Heart left ventricle (tissue), 13 donors: ENCODE results near the gene HDAC8.

Experiments
- POLR2A ChIP-seq, 2 donors: fragments of 450-650 bp; IDR thresholded peaks; one replicate each; pipeline ENCODE4 v1.6.1; 2017; ENCODE audit warnings: antibody characterized with exemption in 2 of 2, mild to moderate bottlenecking in 2 of 2, moderate library complexity in 2 of 2
- TF ChIP-seq, protein P1 (sequence below), 12 donors: fragments of 200-600 bp; sonication (generic) in 4 of 12; IDR thresholded peaks; one replicate each; pipeline versions ENCODE4 v1.5.0 to v1.8.0; 2018 to 2022; ENCODE audit warnings: antibody characterized with exemption in 12 of 12, mild to moderate bottlenecking in 5 of 12
- donor health status: ischemic (EF 13 %, LVEDD 7.1; RV severe dilation, severe dysfunction).
- donor health status: DM: no; HTN: yes; CAD: no.
- donor health status: DM: no; HTN: no; CAD: no.
- donor health status: ischemic (EF 25% LVEDD 6.9; RV normal size, moderate dysfunction).
- donor health status: ischemic (EF 25% LVEDD 5.7; RV mildly dilated, moderate dysfunction).
- donor health status: ischemic (EF 35%, LVEDD 5.7; RV mildly dilated, moderate dysfunction).
- donor health status: nonischemic (EF 11% LVEDD 7.7; RV severe dilation, severe dysfunction).
- donor health status: DM: yes; HTN: yes; CAD: no.
- donor health status: PGD.
- donor health status: ischemic (EF 29% LVEDD 5.4; RV normal size, mild dysfunction).
- donor health status: nonischemic (EF 23%, LVEDD 6.1; RV moderate dilation, normal function).

DNA sequence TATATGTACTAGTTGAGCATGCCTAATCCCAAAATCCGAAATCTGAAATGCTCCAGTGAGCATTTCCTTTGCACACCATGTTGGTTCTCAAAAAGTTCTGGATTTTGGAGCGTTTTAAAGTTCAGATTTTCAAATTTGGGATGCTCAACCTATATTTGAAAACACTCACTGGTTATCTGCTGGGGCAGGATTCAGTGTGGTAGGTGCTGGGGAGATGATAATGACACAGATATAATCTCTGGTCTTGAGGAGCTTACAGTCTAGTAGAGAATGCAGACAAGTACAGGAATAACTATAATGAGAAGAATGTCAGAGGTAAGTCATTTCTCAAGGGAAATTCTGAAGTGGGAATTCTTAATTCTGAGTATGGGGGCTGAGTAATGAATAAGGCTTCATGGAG lies 207.5 kb downstream of the HDAC8 start:
- no peak for TF ChIP-seq POLR2A (IDR thresholded peaks at IDR 0.05)
- TF ChIP-seq, protein P1, sequence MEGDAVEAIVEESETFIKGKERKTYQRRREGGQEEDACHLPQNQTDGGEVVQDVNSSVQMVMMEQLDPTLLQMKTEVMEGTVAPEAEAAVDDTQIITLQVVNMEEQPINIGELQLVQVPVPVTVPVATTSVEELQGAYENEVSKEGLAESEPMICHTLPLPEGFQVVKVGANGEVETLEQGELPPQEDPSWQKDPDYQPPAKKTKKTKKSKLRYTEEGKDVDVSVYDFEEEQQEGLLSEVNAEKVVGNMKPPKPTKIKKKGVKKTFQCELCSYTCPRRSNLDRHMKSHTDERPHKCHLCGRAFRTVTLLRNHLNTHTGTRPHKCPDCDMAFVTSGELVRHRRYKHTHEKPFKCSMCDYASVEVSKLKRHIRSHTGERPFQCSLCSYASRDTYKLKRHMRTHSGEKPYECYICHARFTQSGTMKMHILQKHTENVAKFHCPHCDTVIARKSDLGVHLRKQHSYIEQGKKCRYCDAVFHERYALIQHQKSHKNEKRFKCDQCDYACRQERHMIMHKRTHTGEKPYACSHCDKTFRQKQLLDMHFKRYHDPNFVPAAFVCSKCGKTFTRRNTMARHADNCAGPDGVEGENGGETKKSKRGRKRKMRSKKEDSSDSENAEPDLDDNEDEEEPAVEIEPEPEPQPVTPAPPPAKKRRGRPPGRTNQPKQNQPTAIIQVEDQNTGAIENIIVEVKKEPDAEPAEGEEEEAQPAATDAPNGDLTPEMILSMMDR (IDR thresholded peaks at IDR 0.05) = no peak
